Glutamatergic neuron (in vitro differentiated cells): ENCODE measurements around the gene ADGRF4. TPM values are rescaled to one million over a fixed set of nuclear protein-coding genes. Genes with fewer than 3 reads are reported as not detected.

Source experiments
- DNase-seq: peaks from one replicate; pipeline ENCODE4 v3.0.0; 2022
- H3K27ac Mint-ChIP-seq: one replicate; pipeline ENCODE4 v1.8.0; 2020; ENCODE audit warnings: mild to moderate bottlenecking, mixed read lengths, inconsistent platforms; ENCODE audit not compliant: unreplicated experiment
- H3K27me3 Mint-ChIP-seq: one replicate; pipeline ENCODE4 v1.8.0; 2020; ENCODE audit warnings: mild to moderate bottlenecking, moderate library complexity, mixed read lengths, inconsistent platforms; ENCODE audit not compliant: unreplicated experiment
- H3K36me3 Mint-ChIP-seq: one replicate; pipeline ENCODE4 v1.8.0; 2020; ENCODE audit warnings: mild to moderate bottlenecking, mixed read lengths, inconsistent platforms; ENCODE audit not compliant: unreplicated experiment
- H3K4me1 Mint-ChIP-seq: one replicate; pipeline ENCODE4 v1.8.0; 2020; ENCODE audit warnings: mild to moderate bottlenecking, low read depth, mixed read lengths, inconsistent platforms; ENCODE audit not compliant: unreplicated experiment
- H3K4me3 Mint-ChIP-seq: one replicate; pipeline ENCODE4 v1.8.0; 2020; ENCODE audit warnings: mild to moderate bottlenecking, mixed read lengths, inconsistent platforms; ENCODE audit not compliant: unreplicated experiment
- H3K9me3 Mint-ChIP-seq: one replicate; pipeline ENCODE4 v1.8.0; 2020; ENCODE audit warnings: mild to moderate bottlenecking, moderate library complexity, mixed read lengths, inconsistent platforms; ENCODE audit not compliant: unreplicated experiment
- CTCF ChIP-seq: fragments of 200-600 bp; sonication (generic); IDR thresholded peaks from one replicate; pipeline ENCODE4 v1.5.0; 2021; ENCODE audit not compliant: partially characterized antibody, unreplicated experiment
- total RNA-seq: library from RNA; stranded (reverse); fragmentation: NEBNext Ultra II Directional; extraction: Animal tissue kit (Norgen Biotek cat#: 25700); gene quantifications from one replicate; pipeline ENCODE4 v1.2.1, GENCODE V29; 2021; ENCODE audit not compliant: unreplicated experiment

ADGRF4 gene
- total RNA-seq, 1 donor from 2014 or later, result not detected

- Mint-ChIP-seq H3K27me3 (no peaks in the 10 kb centered on the region), H3K9me3 (no peaks in the 10 kb centered on the region), H3K27ac (no peak overlapping the region), H3K36me3 (no peaks in the 10 kb centered on the region), H3K4me1 (peaks cover 1% of the 10 kb centered on the region), H3K4me3 (no peak overlapping the region)
- TF ChIP-seq CTCF, result no peak
- DNase-seq, result no peak
These were observed 29.0 kb downstream of the ADGRF4 start for GRCh38 chr6:47727391-47727790.

DNA sequence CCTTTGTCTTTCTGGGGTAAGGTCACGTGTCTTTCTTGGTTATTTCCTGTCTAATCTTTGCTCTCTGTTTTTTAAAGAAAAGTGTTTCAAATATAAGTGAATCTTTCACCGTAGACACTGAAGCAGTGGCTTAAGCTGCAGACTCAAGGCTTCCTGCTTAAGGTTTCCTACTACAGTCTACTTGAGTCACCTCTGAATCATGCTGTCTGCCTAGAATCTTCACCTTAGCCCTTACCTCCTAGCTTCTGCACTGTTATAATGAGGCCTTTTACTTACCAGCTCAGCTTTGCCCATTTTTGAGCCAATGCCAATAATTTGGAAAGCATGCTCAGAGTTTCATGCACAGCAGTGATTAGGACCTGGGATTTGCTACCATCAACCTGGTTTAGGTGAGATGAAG, 30.6 kb downstream of the ADGRF4 start:
- DNase-seq, result no peak
- no peak overlapping the region for H3K27ac Mint-ChIP-seq
- peaks cover 3% of the 10 kb centered on the region for H3K27me3 Mint-ChIP-seq
- TF ChIP-seq CTCF, result no peak
- no peaks in the 10 kb centered on the region for H3K9me3 Mint-ChIP-seq
- H3K4me1 Mint-ChIP-seq, result peaks cover 1% of the 10 kb centered on the region
- H3K4me3 Mint-ChIP-seq, result no peak overlapping the region
- no peaks in the 10 kb centered on the region for H3K36me3 Mint-ChIP-seq

- DNase-seq, result no peak
- H3K9me3 Mint-ChIP-seq, result no peaks in the 10 kb centered on the region
- no peaks in the 10 kb centered on the region for H3K36me3 Mint-ChIP-seq
- no peak for TF ChIP-seq CTCF
- peaks cover 1% of the 10 kb centered on the region for H3K4me1 Mint-ChIP-seq
- peaks cover 3% of the 10 kb centered on the region for H3K27me3 Mint-ChIP-seq
- no peak overlapping the region for H3K27ac Mint-ChIP-seq
- no peak overlapping the region for H3K4me3 Mint-ChIP-seq
These were observed 31.1 kb downstream of the ADGRF4 start for GRCh38 chr6:47729457-47729856.

DNA sequence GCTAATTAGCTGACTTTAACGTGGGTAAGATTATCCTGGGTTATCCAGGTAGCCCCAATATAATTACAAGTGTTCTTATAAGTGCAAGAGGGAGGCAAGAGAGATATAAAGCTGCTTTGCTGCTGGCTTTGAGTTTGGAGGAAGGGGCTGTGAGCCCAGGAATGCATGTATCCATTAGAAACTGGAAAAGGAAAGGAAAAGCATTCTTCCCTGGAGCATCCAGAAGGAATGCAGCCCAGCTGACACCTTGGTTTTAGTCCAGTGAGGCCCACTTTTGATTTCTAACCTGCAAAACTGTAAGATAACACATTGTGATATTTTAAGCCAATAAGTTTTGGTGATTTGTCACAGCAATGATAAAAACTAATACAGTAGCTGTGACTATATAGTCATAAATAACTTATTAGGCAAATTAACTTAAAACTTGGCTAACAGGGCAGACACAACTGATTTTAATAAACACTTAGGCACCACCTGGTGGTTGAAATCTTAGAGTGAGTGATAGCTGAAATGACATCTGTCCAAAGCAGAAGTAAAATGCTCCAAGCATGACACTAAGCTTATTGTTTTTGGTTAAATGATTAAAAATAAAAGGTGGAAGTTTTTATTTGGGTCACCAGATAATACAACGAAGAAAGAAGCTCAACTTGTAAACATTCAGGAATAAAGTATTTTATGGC, 35.6 kb downstream of the ADGRF4 start:
- Mint-ChIP-seq H3K27me3 (peaks cover 3% of the 10 kb centered on the region), H3K27ac (no peak overlapping the region), H3K36me3 (no peaks in the 10 kb centered on the region), H3K4me3 (no peak overlapping the region), H3K9me3 (no peaks in the 10 kb centered on the region), H3K4me1 (peaks cover 1% of the 10 kb centered on the region)
- TF ChIP-seq CTCF, result no peak
- DNase-seq, result no peak

- Mint-ChIP-seq H3K27ac (no peak overlapping the region), H3K4me3 (no peak overlapping the region), H3K4me1 (peaks cover 1% of the 10 kb centered on the region), H3K27me3 (peaks cover 3% of the 10 kb centered on the region), H3K36me3 (no peaks in the 10 kb centered on the region), H3K9me3 (no peaks in the 10 kb centered on the region)
- no peak for DNase-seq
- no peak for TF ChIP-seq CTCF
These were observed 36.6 kb downstream of the ADGRF4 start for GRCh38 chr6:47734831-47735481.
